NOMO-1 treated with dmso at 0.1 percent for 144 hours (cell line): Measurements from ENCODE around the gene ZNF775.
A peak's percentile ranks its signal among the peaks of the same experiment; 100 is the strongest.

Source experiments
- DNase-seq: peaks from one replicate; lab custom pipeline; 2025; ENCODE audit not compliant: unreplicated experiment; lab: John Stamatoyannopoulos, UW

Gene ZNF775

GRCh38 chr7:150399421-150400007 lies 20.4 kb downstream of the ZNF775 start:
- no peak for DNase-seq

DNA sequence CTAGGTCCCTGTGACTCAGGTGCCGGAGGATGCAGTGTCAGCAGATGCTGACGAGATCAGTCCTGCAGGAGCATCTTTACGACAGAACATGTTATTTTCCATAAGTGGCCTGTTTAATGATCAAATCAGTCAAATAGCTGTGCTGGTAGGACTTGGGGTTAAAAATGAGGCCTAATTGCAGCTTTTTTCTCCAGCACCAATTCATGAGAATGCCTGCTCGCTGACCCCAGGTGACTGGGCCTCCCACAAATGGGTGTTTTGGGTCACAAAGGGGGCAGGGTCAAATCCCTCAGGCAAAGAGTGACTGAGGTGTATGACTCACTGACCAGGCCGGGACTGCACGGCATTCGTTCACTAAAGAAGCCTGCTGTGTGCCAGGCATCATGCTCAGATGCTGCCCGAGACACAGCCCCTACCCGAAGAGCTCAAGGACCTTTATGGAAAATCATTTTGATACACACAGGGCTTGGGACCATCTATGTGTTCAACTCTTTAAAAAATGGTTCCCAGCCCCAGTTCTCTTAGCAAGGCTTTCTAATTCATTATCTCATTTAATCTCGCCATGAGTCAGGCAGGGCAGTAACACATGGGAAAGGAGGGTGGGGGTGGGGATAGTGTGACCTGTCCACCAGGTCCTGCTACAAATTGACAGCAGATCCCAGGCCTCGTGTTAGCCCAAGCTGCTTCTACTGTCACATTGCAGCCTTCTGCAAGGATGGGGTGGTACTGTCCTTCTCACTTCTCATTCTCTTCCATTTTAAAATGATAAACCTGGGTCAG lies 21.1 kb downstream of the ZNF775 start:
- no peak for DNase-seq

GRCh38 chr7:150400788-150401423 lies 21.8 kb downstream of the ZNF775 start:
- no peak for DNase-seq

- no peak for DNase-seq
Observed at GRCh38 chr7:150401424-150401790, 22.3 kb downstream of the ZNF775 start.

GRCh38 chr7:150401861-150402631 lies 22.9 kb downstream of the ZNF775 start:
- no peak for DNase-seq

GRCh38 chr7:150402671-150403321 lies 23.7 kb downstream of the ZNF775 start:
- DNase-seq = no peak

DNA sequence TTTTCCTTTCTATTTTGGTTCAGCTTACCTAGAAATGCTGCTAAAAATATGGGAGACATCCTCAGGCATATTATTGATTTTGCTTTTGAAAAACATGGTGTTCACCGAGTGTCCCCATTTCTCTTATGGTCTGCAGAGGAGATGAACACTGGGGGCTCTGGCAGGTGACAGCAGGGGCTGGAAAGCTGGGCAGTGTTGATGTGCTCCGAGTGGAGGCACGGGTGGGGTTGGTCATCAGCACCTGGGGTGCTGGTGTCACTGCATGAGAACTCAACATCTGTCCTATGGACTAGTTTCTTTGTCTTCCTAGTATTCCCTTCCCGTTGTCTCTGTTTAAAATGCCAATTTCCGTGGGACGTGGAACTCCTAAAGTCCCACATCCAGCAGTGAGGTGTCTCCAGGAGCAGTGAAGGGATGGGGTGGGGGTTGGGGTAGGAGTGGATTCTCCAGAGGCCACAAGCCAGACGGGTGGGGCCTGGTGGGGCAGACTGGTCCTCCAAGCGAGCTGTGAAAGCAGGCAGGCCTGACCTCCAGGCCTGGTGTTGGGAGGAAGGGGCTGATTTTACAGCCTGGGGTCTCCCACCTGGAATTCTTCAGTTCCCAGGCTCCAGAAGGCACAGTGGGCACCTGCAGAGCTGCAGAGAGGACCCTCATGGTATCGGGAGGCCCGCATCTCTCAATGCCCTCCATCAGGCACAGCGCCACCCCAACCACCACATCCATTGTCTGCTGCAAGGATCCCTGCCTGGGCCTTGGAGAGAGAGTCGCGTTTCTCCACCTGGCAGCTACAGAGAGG lies 24.4 kb downstream of the ZNF775 start:
- no peak for DNase-seq

- DNase-seq = no peak
Observed at GRCh38 chr7:150404172-150404804, 25.2 kb downstream of the ZNF775 start.

DNA sequence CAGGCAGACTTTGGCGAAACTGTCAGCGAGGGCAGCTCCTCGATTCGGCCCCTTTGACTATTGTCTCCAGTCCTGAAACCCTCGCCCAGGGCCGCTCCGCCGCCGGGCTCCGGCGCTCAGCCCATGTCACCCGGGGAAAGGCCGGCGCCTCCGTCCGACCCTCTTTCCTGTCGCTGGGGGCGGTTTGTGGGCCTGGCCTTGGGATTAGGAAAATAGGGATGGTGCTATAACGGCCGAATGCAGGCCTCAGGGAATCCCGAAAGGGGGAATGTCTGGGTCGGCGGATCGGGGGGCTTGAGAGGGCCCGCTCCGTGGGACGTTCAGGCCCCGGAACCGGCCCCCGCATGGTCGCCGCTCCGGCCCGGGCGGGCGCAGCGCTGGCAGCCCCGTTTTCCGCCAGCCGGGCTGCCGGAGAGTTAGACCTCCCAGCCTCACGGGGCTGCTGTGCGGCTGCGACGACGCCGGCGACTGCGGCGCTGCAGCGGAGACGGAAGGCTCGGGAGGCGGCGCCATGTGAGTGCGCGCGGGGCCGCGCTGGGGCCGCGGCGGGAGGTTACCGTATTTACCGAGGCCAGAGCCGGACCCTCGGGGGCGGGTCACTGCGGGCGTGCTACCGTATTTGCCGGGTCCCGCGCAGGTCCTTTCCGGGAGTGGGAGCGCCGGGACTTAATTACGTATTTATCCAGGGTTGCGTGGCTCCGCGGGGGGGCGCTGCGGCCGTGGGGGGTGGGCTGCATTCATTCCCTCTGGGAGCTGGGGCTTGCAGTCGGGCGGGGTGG lies 25.9 kb downstream of the ZNF775 start:
- peak; percentile 49 for DNase-seq

DNA sequence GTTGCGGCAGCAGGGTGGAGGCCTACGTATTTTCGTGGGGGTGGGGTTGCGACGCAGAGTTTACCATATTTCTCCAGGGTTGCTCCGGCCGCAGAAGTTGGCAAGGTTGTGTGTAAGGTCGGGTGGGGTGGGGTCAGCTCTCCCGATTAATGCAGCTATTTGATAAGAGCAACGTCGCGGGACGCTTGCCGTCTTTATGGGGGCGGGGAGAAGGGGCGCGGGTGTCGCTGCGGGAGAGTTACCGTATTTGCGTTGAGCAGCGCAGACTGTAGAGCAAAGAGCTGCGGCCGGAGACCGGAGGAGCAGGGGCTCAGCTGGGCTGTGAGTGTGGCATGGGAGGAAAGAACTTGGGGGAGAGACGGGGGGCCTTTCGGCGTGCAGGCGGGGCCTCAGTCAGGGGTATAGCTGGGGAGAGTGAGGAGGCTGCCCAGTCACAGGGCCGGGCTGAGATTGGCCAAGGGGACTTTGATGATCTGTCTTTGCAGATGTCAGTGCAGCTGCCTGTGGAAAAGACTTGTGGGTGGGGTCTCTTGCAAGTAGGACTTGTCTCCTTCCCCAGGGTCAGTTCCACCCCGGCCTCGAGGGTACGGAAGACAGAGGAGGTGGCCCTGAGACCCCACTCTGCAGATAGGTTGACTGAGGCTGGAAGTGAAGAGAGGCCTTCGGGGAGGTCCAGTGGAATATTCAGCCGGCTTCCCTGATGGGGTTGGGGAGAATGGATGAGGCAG lies 26.6 kb downstream of the ZNF775 start:
- DNase-seq = no peak

DNA sequence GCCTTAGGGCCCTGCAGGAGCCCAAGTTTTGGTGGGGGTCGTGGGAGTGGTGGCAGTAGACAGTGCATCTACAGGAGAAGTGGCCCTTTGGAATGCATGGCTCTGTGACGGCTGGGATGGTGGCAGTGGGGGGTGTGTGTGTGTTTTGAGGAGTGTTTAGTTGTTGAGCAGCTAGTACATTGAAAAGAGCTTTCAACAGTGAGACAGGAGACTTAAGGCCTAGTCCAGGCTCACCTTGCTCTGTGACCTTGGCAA lies 27.1 kb downstream of the ZNF775 start:
- DNase-seq = no peak

DNA sequence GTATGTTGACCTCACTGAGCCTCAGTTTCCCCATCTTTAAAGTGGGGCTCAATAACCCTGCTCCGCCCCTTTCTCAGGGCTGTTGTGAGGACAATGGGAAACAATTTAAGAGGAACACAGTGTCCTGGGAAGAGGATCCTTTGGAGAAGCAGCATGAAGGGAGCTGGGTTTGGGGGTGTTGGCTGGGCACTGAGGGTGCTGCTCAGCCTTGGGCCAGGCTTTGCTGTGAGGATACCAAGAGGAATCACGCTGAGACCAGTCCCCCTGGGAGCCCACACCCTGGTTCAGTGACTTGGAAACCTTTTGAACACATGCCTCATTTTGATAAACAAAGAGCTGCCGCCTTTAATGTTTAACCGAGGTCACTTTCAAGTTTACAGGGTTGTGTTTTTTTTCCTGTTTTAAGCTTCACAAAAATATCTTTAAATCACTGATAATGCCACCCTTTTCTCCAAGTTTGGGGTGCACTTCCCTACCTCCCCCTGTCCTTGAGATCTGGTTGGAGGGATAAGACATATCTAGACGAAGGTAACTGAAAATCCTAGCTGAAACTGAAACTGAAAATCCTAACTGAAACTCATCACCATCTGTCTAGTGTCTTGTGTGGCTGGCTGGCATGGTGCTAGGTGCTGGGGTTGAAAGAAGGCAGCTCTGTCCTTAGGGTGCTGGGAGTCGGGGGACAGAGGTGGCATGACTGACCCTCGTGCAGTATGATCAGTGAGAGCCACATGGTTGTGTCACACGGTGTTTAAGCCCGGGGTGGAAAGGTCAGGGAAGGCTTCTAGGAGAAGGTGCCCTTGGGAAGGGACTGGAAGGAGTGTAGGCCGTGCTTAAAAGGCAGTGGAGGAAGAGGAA lies 27.7 kb downstream of the ZNF775 start:
- peak; percentile 2 for DNase-seq

GRCh38 chr7:150407588-150408392 lies 28.7 kb downstream of the ZNF775 start:
- no peak for DNase-seq

DNA sequence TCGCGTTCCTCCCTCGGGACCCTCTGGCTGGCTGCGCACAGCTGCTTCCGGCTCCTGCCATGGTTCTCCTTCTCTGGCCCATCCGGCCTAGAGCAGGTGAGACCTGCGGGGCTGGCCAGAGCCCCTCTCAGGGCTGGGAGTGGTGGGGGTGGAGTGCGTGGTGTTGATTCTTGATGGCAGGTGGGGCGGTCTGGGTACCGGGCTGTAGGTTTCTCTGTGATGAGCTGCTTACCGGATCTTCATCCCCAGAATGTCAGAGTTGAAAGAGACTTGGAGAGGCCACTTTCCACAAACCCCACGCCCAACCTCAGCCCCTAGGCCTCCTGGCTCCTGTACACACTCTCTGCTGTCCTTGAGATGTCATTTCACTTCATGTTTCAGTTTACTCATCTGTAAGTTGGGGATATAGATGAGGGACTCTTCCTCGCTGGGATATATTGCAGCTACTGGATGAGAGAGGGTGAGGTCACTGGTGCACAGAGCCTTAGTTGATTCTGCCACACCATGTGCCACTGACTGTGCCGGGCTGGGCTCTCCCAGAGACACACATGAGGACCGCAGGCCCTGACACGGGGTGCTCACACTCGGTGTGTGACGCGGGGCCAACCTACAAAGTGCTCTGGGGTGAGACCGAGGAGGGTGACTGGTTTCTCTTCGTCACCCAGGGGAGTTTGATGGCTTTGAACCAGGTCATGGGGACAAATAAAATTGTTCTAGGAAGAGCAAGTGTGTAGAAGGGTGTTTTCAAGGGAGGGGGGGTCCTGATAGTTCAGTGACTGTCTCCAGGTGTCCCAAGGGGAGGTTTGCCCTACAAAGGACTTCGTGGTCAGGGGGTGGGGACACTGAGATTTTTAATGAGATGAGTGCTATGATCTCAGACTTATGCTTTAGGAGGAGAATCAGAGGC lies 29.5 kb downstream of the ZNF775 start:
- DNase-seq = no peak

GRCh38 chr7:150409300-150410030 lies 30.3 kb downstream of the ZNF775 start:
- no peak for DNase-seq
